IPS DF 6.9 (cell line): ENCODE data around the gene WDR18.

ENCODE experiments used
- DNase-seq: peaks from one replicate; pipeline ENCODE4 v3.0.0-alpha.2; 2013; ENCODE audit warnings: low read depth, low spot score
- H3K27ac ChIP-seq: one replicate; pipeline ENCODE4 v1.5.1; 2013; ENCODE audit warnings: low read length, control low read depth
- H3K27me3 ChIP-seq: 2 replicates; pipeline ENCODE4 v1.6.1; 2013; ENCODE audit warnings: mild to moderate bottlenecking, low read length; ENCODE audit not compliant: control insufficient read depth, insufficient read depth
- H3K36me3 ChIP-seq: 2 replicates; pipeline ENCODE4 v1.6.1; 2013; ENCODE audit warnings: low read length; ENCODE audit not compliant: control insufficient read depth, insufficient read depth
- H3K4me1 ChIP-seq: 2 replicates; pipeline ENCODE4 v1.6.1; 2013; ENCODE audit warnings: low read length; ENCODE audit not compliant: control insufficient read depth, insufficient read depth
- H3K4me3 ChIP-seq: 2 replicates; pipeline ENCODE4 v1.5.1; 2013; ENCODE audit warnings: mild to moderate bottlenecking, low read length
- H3K9me3 ChIP-seq: 2 replicates; pipeline ENCODE4 v1.6.1; 2013; ENCODE audit warnings: low read length, inconsistent platforms; ENCODE audit not compliant: control insufficient read depth, insufficient read depth
- whole genome bisulfite sequencing: extraction: QIAGEN DNeasy Blood & Tissue Kit; methylation state at CpG from one replicate; pipeline ENCODE4 v1.1.7; 2013; ENCODE audit warnings: mixed read lengths, missing lambda C conversion rate; ENCODE audit not compliant: insufficient read length, insufficient coverage; 5-methylcytosine and 5-hydroxymethylcytosine counted together

The WDR18 gene

DNA sequence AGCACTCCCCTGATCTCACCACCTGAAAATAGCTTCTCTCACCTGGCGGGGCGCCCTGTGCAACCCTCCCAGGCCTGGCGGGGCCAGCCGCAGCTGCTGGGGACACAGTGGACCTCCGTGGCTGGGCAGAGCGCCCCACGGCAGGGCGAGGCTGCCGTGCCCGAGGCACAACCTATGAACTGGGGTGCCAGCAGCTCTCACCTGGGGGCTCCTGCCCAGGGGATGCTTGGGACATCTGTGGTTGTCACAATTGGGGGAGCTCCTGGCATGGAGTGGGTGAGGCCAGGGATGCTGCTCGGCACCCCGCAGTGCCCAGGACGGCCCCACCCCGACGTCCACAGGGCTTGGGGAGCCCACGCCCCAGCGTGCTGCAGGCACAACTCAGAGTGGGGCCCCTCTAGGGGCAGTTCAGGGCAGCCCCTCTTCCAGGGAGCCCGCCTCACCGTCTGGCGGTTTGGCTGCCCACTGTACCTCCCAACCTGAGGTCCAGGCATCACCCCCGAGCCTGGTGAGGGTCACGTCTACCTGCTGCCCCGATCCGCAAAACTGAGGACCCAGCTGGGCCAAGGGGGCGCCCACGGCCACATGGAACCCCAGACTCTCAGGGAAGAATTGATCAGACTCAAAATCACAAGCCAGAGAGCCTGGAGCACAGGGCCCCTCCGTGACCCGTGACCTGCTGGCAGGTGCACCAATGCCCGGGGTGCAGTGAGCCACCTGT lies 31.1 kb downstream of the WDR18 start:
- no peaks in the 10 kb centered on the region for H3K9me3 ChIP-seq
- H3K27ac ChIP-seq, result no peak overlapping the region
- no CpG with 5 or more reads among the region's 29 CpGs for WGBS
- DNase-seq, result no peak
- H3K4me1 ChIP-seq, result peaks cover 18% of the 10 kb centered on the region
- no peaks in the 10 kb centered on the region for H3K27me3 ChIP-seq
- no peak overlapping the region for H3K4me3 ChIP-seq
- peaks cover 32% of the 10 kb centered on the region for H3K36me3 ChIP-seq

DNA sequence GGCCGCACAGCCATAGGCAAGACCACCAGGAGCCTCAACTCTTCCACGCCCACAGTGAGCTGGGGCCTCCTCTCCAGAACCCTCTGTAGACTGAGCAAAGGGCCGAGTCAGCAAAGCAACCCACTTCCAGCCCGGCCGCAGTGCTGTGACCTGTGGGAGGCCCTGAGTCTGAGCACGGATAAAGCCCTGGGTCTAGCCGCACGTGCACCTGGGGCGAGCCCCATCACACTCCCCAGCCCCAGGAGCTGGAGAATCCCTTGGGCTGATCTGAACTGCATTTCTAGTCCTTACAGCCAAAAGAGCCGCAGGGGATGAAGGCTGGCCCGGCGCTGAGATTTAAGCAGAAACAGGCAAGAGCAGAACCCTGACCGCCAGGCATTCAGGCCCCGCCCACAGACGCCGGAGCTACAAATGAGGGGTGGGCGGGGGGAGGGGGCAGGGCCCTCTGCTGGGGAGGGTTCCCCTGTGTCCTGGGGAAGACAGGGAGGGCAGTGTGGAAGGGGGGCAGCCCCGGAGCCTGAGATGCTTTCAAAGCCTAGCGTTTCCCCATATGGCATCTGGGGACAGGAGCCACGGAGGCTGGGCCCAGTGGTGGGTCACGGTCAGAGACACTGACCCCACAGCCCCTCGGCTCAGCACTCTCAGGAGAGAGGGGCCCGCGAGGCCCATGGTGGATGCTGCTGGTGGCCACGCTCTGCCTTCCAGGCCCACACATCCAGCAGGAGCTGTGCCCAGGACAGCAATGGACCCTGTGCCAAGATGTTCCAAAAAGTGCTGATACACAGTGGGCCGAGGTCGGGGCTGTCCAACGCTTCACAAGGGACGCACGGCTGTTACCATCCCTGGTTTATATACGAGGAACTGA lies 31.9 kb downstream of the WDR18 start:
- Histone ChIP-seq H3K27ac (no peak overlapping the region), H3K9me3 (no peaks in the 10 kb centered on the region), H3K4me1 (peaks cover 18% of the 10 kb centered on the region), H3K4me3 (no peak overlapping the region), H3K27me3 (no peaks in the 10 kb centered on the region), H3K36me3 (peaks cover 26% of the 10 kb centered on the region)
- no CpG with 5 or more reads among the region's 31 CpGs for WGBS
- DNase-seq, result no peak

DNA sequence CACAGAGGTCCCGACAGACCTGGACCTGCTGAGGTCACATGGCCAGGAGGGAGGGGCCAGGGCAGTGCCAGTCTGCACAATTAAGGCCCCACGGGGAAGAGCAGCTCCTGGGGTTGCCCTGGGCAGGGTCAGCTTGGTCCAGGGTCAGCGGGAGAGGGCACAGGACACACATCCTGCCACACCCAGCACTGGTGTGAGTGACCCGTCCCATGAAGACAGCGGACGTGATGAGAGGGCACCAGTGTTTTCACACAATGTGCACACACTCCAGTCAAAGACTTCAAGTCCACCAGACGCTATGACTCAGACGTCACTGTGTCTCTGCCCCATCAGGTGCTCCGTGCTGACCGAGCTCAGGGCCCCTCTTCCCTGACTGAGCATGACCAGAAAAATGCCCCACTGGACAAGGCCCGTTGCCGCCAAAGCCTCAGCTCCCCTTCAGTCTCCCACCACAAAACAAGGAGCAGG lies 32.5 kb downstream of the WDR18 start:
- no peak for DNase-seq
- H3K36me3 ChIP-seq, result peaks cover 21% of the 10 kb centered on the region; the same call in 1 of the 2 replicates
- no CpG with 5 or more reads among the region's 12 CpGs for WGBS
- H3K27me3 ChIP-seq, result no peaks in the 10 kb centered on the region
- H3K9me3 ChIP-seq, result no peaks in the 10 kb centered on the region
- H3K4me1 ChIP-seq, result peaks cover 18% of the 10 kb centered on the region
- no peak overlapping the region for H3K27ac ChIP-seq
- H3K4me3 ChIP-seq, result no peak overlapping the region

- no CpG with 5 or more reads among the region's 24 CpGs for WGBS
- Histone ChIP-seq H3K27ac (no peak overlapping the region), H3K27me3 (no peaks in the 10 kb centered on the region), H3K36me3 (peaks cover 18% of the 10 kb centered on the region; the same call in 1 of the 2 replicates), H3K4me1 (peaks cover 18% of the 10 kb centered on the region), H3K9me3 (no peaks in the 10 kb centered on the region), H3K4me3 (no peak overlapping the region)
- no peak for DNase-seq
These were observed 33.2 kb downstream of the WDR18 start for GRCh38 chr19:1017115-1017905.

DNA sequence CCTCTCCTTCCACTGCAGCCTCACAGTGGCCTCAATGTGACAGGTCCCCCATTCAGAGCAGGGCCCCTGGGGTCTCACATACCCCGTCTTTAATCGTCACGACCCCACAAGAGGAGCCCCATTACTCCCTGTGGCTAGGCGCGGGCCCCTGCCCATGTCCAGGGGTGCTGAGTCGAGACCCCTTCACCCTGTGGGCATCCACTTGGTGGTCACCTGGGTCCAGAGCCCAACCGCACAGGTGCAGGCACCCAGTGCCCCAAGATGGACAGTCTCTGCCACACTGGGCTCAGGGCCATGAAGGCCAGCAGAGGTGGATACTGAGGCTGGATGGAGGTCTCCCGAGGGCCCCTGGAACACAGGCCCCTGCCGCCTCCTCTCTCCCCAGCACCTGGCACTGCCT lies 33.8 kb downstream of the WDR18 start:
- Histone ChIP-seq H3K4me1 (peaks cover 18% of the 10 kb centered on the region), H3K9me3 (no peaks in the 10 kb centered on the region), H3K4me3 (no peak overlapping the region), H3K27me3 (no peaks in the 10 kb centered on the region), H3K27ac (no peak overlapping the region), H3K36me3 (peaks cover 13% of the 10 kb centered on the region; the same call in 1 of the 2 replicates)
- no CpG with 5 or more reads among the region's 9 CpGs for WGBS
- DNase-seq, result no peak

- Histone ChIP-seq H3K27ac (no peak overlapping the region), H3K4me1 (peaks cover 18% of the 10 kb centered on the region), H3K27me3 (no peaks in the 10 kb centered on the region), H3K4me3 (no peak overlapping the region), H3K36me3 (peaks cover 8% of the 10 kb centered on the region; the same call in 1 of the 2 replicates), H3K9me3 (no peaks in the 10 kb centered on the region)
- no CpG with 5 or more reads among the region's 5 CpGs for WGBS
- DNase-seq, result no peak
These were observed 34.2 kb downstream of the WDR18 start for GRCh38 chr19:1018393-1018792.

- no peak for DNase-seq
- H3K27ac ChIP-seq, result no peak overlapping the region
- H3K4me1 ChIP-seq, result peaks cover 18% of the 10 kb centered on the region
- no CpG with 5 or more reads among the region's 17 CpGs for WGBS
- H3K4me3 ChIP-seq, result no peak overlapping the region
- peaks cover 1% of the 10 kb centered on the region; the same call in 1 of the 2 replicates for H3K36me3 ChIP-seq
- H3K27me3 ChIP-seq, result no peaks in the 10 kb centered on the region
- H3K9me3 ChIP-seq, result no peaks in the 10 kb centered on the region
These were observed 34.9 kb downstream of the WDR18 start for GRCh38 chr19:1018932-1019615.

GRCh38 chr19:1019616-1019961 lies 35.4 kb downstream of the WDR18 start:
- no CpG with 5 or more reads among the region's 18 CpGs for WGBS
- H3K36me3 ChIP-seq, result no peaks in the 10 kb centered on the region
- DNase-seq, result no peak
- H3K27me3 ChIP-seq, result no peaks in the 10 kb centered on the region
- H3K4me3 ChIP-seq, result peak overlapping the region; percentile 94; the same call in 1 of the 2 replicates
- no peak overlapping the region for H3K27ac ChIP-seq
- H3K9me3 ChIP-seq, result no peaks in the 10 kb centered on the region
- peaks cover 18% of the 10 kb centered on the region for H3K4me1 ChIP-seq

DNA sequence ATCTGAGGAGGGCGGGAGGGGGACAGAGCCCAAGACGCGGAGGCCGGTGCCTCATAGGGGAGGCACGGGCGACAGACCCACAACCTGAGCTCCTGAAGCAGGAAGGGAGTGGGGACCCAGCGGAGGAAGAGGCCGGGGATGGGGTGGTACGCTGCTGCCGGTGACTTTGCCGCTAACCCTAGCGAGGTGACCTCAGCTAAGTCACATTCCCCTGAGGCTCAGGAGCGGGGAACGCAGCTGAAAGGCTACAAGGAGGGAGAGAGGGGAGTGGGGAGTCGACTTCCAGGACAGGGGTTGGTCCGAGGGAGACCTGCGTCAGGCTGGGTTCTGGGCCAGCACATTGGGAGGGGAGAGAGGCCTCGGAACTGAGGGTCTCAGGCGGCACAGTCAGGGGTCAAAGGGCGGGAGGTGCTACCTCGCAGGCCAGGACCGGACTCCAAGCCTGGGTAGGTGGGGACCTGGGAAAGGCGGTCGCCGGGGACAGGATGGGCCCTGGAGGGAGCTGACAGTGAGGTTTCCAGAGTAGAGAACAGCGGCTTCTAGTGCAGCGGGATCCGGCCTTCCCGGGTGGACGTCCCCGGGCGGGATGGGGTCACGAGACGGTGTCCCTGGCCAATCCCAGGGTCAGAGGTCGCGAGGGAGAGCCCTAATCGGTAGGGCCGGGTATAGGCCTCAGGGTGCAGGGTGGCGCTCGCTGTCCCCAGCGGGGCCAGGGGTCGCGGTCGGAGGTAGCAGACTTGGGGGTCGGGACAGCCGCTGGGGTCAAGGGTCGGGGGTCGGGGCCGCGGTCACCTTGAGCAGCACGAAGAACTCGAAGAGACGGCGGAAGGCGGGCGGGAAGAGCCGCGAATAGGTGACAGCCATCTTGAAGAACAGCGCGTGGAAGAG lies 36.1 kb downstream of the WDR18 start:
- DNase-seq, result no peak
- WGBS, result no CpG with 5 or more reads among the region's 60 CpGs
- H3K27ac ChIP-seq, result no peak overlapping the region
- no peaks in the 10 kb centered on the region for H3K27me3 ChIP-seq
- no peaks in the 10 kb centered on the region for H3K9me3 ChIP-seq
- peak overlapping the region; percentile 94 for H3K4me3 ChIP-seq
- H3K36me3 ChIP-seq, result no peaks in the 10 kb centered on the region
- H3K4me1 ChIP-seq, result peaks cover 18% of the 10 kb centered on the region
